GM12875 (cell line): ENCODE data around the gene ASPHD1.
A peak's percentile ranks its signal among the peaks of the same experiment; 100 is the strongest.

Experiments used
- H3K4me3 ChIP-seq: one replicate; pipeline ENCODE4 v1.5.1; 2011; ENCODE audit warnings: low read depth, low read length, control low read depth
- TF ChIP-seq, protein P1 (sequence below): IDR thresholded peaks from 2 replicates; pipeline ENCODE4 v1.5.1; 2011; ENCODE audit warnings: low read depth, mild to moderate bottlenecking, control low read depth, inconsistent platforms, low read length, moderate library complexity, borderline replicate concordance; ENCODE audit not compliant: insufficient read depth

The ASPHD1 gene, protein sequence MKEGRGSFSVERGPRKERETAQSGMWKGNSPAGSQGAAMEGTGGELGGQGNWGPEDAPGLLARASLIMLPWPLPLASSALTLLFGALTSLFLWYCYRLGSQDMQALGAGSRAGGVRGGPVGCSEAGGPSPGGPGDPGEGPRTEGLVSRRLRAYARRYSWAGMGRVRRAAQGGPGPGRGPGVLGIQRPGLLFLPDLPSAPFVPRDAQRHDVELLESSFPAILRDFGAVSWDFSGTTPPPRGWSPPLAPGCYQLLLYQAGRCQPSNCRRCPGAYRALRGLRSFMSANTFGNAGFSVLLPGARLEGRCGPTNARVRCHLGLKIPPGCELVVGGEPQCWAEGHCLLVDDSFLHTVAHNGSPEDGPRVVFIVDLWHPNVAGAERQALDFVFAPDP

DNA sequence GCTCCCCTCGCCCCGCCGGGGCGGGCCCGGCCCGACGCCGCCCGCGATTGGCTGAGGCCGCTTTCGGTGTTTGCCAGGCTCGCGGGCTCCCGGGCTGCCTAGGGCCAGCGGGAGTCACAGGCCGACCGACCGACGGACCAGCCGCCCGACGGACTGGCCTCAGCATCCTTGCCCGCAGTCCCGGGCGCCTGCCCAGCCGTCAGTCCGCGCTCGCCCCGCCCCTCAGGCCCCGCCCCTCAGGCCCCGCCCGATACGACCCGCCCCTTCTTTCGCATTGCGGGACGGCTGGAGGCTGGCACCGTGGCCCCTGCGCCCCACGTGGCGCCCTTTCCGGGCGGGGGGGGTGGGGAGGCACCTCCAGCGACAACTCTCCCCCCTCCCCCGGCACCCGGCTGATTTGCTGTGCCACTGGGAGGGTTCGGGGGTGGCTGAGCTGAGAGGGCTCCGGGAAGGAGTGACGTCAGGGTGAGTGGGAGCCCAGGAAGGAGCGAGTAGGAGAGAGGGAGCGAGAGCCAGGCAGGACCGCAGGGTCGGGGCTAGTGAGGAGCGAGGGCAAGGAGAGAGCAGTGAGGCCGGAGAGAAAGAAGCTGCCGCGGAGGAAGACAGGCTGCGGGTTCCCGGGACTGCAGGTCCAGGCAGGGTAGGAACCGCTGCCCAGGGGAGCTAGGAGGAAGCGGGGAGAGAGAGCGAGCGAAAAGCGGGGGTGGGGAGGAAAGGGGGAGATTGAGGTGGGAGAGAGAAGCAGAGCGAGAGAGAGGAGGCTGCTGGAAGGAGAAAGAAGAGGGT, at the start of gene ASPHD1:
TSS of gene ASPHD1 (plus strand) at position 387 of the 786 bp plus-strand sequence. CDS start 484 bp downstream, outside the sequence.
- H3K4me3 ChIP-seq: peak within 1 kb of the TSS; percentile 53
- TF ChIP-seq, protein P1, sequence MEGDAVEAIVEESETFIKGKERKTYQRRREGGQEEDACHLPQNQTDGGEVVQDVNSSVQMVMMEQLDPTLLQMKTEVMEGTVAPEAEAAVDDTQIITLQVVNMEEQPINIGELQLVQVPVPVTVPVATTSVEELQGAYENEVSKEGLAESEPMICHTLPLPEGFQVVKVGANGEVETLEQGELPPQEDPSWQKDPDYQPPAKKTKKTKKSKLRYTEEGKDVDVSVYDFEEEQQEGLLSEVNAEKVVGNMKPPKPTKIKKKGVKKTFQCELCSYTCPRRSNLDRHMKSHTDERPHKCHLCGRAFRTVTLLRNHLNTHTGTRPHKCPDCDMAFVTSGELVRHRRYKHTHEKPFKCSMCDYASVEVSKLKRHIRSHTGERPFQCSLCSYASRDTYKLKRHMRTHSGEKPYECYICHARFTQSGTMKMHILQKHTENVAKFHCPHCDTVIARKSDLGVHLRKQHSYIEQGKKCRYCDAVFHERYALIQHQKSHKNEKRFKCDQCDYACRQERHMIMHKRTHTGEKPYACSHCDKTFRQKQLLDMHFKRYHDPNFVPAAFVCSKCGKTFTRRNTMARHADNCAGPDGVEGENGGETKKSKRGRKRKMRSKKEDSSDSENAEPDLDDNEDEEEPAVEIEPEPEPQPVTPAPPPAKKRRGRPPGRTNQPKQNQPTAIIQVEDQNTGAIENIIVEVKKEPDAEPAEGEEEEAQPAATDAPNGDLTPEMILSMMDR: no peak

DNA sequence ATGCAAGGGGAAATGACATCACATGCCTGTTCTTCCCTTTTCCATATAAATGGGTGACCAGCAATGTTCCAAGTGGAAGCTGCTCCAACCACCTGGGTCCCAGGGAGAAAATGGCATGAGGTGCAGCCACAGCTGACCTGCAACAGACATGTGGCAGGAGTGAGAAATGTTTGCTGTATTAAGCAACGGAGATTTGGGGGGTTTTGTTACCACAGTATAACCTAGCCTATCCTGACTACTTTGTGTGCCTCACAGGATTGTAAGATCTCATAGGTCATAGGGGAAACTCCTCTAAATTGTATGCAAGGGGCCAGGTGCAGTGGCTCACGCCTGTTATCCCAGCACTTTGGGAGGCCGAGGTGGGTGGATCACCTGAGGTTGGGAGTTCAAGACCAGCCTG, 49.3 kb upstream of the ASPHD1 start:
- TF ChIP-seq, protein P1: no peak

DNA sequence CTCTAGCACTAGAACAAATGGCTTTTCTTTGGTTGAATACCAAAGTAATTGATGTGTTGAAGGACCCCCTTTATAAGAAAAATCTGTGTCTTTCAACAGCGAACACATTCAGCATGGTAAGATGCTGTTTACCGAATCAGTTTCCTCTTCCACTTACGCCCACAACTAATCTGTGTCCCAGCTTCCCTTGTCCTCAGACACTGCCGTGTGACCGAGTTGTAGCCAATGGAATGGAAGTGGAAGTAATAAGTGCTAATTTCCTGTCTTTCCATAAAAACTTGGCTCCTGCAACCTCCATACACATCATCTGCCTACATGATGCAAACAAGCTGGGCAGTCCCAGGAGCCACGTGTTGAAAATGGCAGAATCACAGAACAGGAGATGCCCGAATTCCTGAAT, 47.6 kb upstream of the ASPHD1 start:
- no peak overlapping the region for H3K4me3 ChIP-seq
- TF ChIP-seq, protein P1: no peak

More for the DNA sequence above, 49.3 kb upstream of the ASPHD1 start:
- no peak overlapping the region for H3K4me3 ChIP-seq

DNA sequence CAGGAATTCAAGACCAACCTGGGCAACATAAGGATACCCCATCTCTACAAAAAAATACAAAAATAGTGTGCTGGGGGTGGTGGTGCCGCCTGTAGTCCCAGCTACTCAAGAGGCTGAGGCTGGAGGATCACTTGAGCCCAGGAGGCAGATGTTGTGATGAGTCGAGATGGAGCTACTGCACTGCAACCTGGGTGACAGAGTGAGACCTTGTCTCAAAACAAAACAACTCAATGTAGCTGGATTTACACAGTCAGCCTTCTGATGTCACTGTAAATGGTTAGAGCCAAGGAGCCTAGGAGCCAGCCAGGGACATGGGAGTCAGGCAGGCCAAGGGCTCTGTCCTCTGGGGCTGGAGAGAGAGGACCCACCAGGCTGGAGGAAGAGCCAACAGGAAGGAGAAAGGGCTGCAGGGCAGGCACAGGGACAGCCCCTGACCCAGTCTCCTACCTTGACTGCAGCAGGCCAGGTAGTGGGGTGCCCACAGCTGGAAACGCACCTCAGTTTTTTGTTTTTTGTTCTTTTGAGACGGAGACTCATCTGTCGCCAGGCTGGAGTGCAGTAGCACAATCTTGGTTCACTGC, 45.7 kb upstream of the ASPHD1 start:
- no peak overlapping the region for H3K4me3 ChIP-seq
- TF ChIP-seq, protein P1: no peak

DNA sequence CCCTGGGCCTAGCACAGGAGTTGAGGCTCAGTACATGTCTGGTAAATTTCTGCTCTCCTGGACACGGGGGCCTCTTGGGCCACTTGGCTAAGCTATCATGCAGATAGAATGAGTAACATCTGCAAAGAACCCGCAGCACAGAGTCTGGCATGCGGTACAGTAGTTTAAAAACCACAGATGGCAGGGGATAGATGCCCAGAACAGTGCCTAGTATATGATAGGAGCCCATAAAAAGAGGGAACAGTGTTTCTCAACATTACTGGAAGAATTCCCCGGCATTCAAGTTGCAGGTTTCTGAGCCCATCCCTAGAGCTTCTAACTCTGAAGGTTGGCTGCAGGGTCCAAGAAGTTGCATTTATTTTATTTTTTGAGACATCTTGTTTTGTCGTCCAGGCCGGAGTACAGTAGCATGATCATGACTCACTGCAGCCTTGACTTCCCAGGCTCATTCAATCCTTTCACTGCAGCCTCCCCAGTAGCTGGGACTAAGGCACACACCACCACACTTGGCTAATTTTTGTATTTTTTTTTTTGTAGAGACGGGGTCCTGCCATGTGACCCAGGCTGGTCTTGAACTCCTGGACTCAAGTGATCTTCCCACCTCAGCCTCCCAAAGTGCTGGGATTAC, 43.0 kb upstream of the ASPHD1 start:
- H3K4me3 ChIP-seq: no peak overlapping the region
- TF ChIP-seq, protein P1: no peak

DNA sequence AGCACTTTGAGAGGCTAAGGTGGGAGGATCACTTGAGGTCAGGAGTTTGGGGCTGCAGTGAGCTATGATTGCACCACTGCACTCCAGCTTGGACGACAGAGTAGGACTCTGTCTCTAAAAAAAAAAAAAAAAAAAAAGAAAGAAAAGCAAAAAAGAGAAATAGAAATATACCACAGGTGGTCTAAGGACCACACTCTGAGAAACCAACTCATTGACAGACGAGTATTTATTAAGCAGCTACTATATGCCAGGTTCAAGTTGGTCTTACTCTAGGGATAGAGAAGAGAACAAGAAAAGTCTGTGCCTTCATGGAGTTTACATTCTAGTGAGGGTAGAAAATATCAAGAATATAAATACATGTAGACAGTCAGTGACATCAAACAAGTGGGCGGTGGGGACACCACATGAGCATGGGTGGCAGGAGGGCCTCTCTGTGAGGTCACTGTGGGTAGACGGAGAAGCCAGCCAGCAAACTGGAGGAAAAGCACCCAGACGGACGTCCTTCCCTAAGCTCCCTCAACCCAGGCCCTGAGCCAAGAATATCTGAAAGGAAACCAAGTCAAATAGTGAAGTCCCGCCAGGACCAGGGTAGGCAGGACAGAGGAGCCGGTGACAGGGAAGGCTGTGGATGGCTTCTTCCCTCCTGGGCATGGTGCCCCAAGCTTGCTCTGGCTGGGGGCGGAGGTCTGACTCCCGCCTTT, 42.0 kb upstream of the ASPHD1 start:
- TF ChIP-seq, protein P1: no peak
- no peak overlapping the region for H3K4me3 ChIP-seq
